HG02623 (cell line): ENCODE measurements around the gene GGA1.

Source experiments
- ATAC-seq: cut with Tn5 transposase; IDR thresholded peaks from one replicate; pipeline ENCODE4 v1.9.1; 2021; ENCODE audit warnings: moderate library complexity; ENCODE audit not compliant: unreplicated experiment

GGA1 gene

GRCh38 chr22:37630839-37631435 lies 22.3 kb downstream of the GGA1 start:
- ATAC-seq: no peak

- no peak for ATAC-seq
Measured at GRCh38 chr22:37631448-37632173, 23.0 kb downstream of the GGA1 start.

- peak; percentile 7 for ATAC-seq
Measured at GRCh38 chr22:37632174-37633088, 23.8 kb downstream of the GGA1 start.

- ATAC-seq: peak; percentile 54
Measured at GRCh38 chr22:37633089-37633624, 24.5 kb downstream of the GGA1 start.

GRCh38 chr22:37633625-37634416 lies 25.2 kb downstream of the GGA1 start:
- ATAC-seq: peak; percentile 48

- ATAC-seq: no peak
Measured at GRCh38 chr22:37634417-37634924, 25.8 kb downstream of the GGA1 start.

- no peak for ATAC-seq
Measured at GRCh38 chr22:37635157-37635556, 26.5 kb downstream of the GGA1 start.

GRCh38 chr22:37636186-37636948 lies 27.7 kb downstream of the GGA1 start:
- no peak for ATAC-seq

GRCh38 chr22:37636949-37637273 lies 28.3 kb downstream of the GGA1 start:
- no peak for ATAC-seq

GRCh38 chr22:37638391-37639069 lies 29.9 kb downstream of the GGA1 start:
- ATAC-seq: no peak

- ATAC-seq: no peak
Measured at GRCh38 chr22:37639070-37639760, 30.6 kb downstream of the GGA1 start, which contains the start of gene SH3BP1. SH3BP1 (plus strand) TSS chr22:37639669; CDS start chr22:37639788, 119 bp downstream.

GRCh38 chr22:37639771-37640590 lies 31.3 kb downstream of the GGA1 start:
- no peak for ATAC-seq

- no peak for ATAC-seq
Measured at GRCh38 chr22:37640591-37641560, 32.2 kb downstream of the GGA1 start.

- ATAC-seq: no peak
Measured at GRCh38 chr22:37641561-37641949, 32.9 kb downstream of the GGA1 start.

- ATAC-seq: peak; percentile 41
Measured at GRCh38 chr22:37643225-37643847, 34.7 kb downstream of the GGA1 start.

GRCh38 chr22:37647317-37647716 lies 38.7 kb downstream of the GGA1 start:
- no peak for ATAC-seq
